Measurements from ENCODE around the gene FBXO31. TPM values are rescaled to one million over a fixed set of nuclear protein-coding genes. Genes with fewer than 3 reads are reported as not detected.

The FBXO31 gene
- total and polyA plus RNA-seq, 9 of the 15 experiments (the other 6 are each of a cell fraction or from before 2014, with no cell fraction given), result 0.18 to 33.3 (median 10.9) TPM

- TF ChIP-seq GATA2 (CRISPR knock-in tag; IDR thresholded peaks at IDR 0.05) (no peak), ZNF347 (CRISPR knock-in tag; IDR thresholded peaks at IDR 0.05; ENCODE audit: low read depth) (no peak), CCNT2 (IDR thresholded peaks at IDR 0.05; ENCODE audit: borderline replicate concordance, extremely low read depth, insufficient read length, low read depth, low read length) (peak; percentile 0), STAG1 (CRISPR knock-in tag; IDR thresholded peaks at IDR 0.05; ENCODE audit: borderline replicate concordance) (no peak), KDM1A (IDR thresholded peaks at IDR 0.05) (no peak), CSDE1 (IDR thresholded peaks at IDR 0.05) (peak in 1 of 2 experiments; percentile 24; a peak in 1 of 4 replicates), KLF13 (tag; IDR thresholded peaks at IDR 0.05; ENCODE audit: borderline replicate concordance, low read depth) (no peak), UBTF (IDR thresholded peaks at IDR 0.05; ENCODE audit: borderline replicate concordance in 1 of 2, low read depth in 2 of 2, low read length in 2 of 2) (0 out of 4 replicates have a peak, but pooled peaks of 1 of the 2 experiments have one; percentile 33), SMAD4 (CRISPR knock-in tag; conservative IDR thresholded peaks at IDR 0.05) (no peak), ZNF217 (CRISPR knock-in tag; IDR thresholded peaks at IDR 0.05) (no peak), ZNF77 (CRISPR knock-in tag; IDR thresholded peaks at IDR 0.05) (no peak), JUN (IDR thresholded peaks at IDR 0.05; ENCODE audit: borderline replicate concordance, low read depth, low read length) (no peak), JUN (CRISPR knock-in tag; IDR thresholded peaks at IDR 0.05; ENCODE audit: borderline replicate concordance) (no peak), NCOA2 (IDR thresholded peaks at IDR 0.05; ENCODE audit: partially characterized antibody in 2 of 2) (no peak), BCL6 (CRISPR knock-in tag; IDR thresholded peaks at IDR 0.05) (no peak), ZZZ3 (IDR thresholded peaks at IDR 0.05) (peak; percentile 65; the same call in 1 of the 2 replicates), ZNF766 (CRISPR knock-in tag; conservative IDR thresholded peaks at IDR 0.05) (peak; percentile 31; the same call in 1 of the 2 replicates), CREM (IDR thresholded peaks at IDR 0.05; ENCODE audit: low read depth) (peak; percentile 61), RNF2 (IDR thresholded peaks at IDR 0.05) (0 out of 2 replicates have a peak, but pooled peaks have one; percentile 32), FOXA3 (CRISPR knock-in tag; conservative IDR thresholded peaks at IDR 0.05 in 1 of 2, IDR thresholded peaks at IDR 0.05 in 1 of 2) (peak in 1 of 2 experiments; percentile 23; a peak in 1 of 4 replicates), RUNX1 (IDR thresholded peaks at IDR 0.05; ENCODE audit: low read depth) (0 out of 2 replicates have a peak, but pooled peaks have one; percentile 51)
- TF ChIP-seq, protein P1, sequence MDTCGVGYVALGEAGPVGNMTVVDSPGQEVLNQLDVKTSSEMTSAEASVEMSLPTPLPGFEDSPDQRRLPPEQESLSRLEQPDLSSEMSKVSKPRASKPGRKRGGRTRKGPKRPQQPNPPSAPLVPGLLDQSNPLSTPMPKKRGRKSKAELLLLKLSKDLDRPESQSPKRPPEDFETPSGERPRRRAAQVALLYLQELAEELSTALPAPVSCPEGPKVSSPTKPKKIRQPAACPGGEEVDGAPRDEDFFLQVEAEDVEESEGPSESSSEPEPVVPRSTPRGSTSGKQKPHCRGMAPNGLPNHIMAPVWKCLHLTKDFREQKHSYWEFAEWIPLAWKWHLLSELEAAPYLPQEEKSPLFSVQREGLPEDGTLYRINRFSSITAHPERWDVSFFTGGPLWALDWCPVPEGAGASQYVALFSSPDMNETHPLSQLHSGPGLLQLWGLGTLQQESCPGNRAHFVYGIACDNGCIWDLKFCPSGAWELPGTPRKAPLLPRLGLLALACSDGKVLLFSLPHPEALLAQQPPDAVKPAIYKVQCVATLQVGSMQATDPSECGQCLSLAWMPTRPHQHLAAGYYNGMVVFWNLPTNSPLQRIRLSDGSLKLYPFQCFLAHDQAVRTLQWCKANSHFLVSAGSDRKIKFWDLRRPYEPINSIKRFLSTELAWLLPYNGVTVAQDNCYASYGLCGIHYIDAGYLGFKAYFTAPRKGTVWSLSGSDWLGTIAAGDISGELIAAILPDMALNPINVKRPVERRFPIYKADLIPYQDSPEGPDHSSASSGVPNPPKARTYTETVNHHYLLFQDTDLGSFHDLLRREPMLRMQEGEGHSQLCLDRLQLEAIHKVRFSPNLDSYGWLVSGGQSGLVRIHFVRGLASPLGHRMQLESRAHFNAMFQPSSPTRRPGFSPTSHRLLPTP (IDR thresholded peaks at IDR 0.05; ENCODE audit: borderline replicate concordance, extremely low read depth, insufficient read length), result no peak
Observed at GRCh38 chr16:87316923-87317749, 66.4 kb downstream of the FBXO31 start, which contains the start of gene C16orf95 (continued).

Measured in K562 (cell line).